Effector CD4-positive, alpha-beta T cell (primary cell): ENCODE data around the gene INSIG1.

Experiments used
- DNase-seq: peaks from one replicate; pipeline ENCODE4 v3.0.0-alpha.2; 2020
- total RNA-seq: gene quantifications from one replicate; lab custom pipeline; 2026; lab: John Stamatoyannopoulos, UW

The INSIG1 gene
- 128 reads per million, percentile 87 among the genes with 10 or more reads in this experiment for total RNA-seq

DNA sequence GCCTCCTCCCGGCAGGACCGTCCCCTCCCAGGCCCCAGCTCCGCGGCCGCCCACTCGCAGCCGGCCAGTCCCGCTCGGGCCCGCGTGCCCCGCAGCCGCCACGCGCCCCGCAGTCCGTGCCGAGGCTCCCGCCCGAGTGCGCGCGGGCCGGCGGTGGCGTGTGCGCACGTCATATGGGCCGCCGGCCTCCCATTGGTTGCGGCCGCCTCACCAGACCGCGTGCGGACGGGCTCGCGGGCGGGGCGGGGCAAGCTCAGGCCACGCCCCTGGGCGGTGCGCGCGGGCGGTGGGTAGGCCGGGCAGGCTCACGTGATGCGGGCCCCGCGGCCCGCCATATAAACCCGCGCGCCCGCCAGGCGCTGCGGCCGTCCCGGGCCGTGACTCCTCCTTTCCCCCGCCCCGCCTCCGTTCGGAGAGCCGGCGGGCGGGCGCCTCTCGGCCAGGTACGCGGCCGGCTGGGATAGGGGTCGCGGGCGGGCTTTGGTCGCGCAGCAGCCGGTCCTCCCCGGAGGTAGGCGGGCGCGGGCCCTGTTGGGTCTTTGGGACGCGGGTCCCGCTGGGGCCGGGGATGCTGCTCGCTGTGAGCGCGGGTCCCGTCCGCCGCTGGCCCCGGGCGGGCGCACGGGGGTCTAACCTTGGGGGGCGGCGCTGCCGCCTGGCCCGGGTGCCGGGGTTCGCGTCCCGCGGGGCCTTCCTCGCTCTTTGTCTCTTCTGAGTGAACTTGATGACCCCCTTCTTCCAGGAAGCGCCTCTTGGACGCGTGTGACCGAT lies at the start of gene INSIG1:
Gene INSIG1, plus strand, starts transcription at position 362 of the 771 bp plus-strand sequence. Its CDS starts 408 bp downstream, at position 770.
- DNase-seq = peak; percentile 82

DNA sequence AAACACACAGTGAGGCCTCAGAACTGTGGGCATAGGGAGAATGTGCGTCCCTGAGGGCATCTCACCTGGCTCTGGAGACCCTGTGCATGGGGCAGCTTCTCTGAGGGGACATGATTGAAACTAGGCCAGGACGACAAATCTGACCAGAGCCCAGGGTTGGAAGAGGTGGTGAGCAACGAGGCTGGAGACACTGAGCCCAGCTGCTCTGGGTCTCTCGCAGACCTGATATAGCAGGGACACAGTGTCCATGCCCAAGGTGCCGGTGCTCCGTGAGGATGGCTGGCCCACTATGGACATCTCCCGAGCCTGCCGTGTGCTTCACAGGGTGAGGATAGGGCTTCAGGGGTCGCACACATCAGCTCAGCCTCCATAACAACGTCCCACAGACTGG lies 49.3 kb upstream of the INSIG1 start:
- DNase-seq = no peak

DNA sequence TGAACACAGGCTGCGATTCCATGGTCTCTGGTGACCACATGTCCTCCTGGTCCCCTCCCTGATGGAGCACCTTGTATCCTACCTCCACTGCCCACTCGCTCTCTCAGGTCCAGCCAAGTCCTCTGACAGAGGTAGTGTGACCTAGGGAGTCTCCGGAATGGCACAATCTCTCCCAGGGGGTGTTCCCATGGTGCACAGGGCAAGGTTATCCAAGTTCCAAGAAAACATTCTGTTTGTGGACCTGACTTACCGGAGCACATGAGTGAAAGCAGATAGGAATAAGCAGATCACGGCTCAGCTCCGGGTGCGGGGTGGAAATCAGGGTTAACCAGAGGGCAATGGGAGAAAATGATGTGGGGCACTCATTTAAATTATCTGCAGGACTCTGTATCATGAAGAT lies 45.8 kb upstream of the INSIG1 start:
- no peak for DNase-seq

DNA sequence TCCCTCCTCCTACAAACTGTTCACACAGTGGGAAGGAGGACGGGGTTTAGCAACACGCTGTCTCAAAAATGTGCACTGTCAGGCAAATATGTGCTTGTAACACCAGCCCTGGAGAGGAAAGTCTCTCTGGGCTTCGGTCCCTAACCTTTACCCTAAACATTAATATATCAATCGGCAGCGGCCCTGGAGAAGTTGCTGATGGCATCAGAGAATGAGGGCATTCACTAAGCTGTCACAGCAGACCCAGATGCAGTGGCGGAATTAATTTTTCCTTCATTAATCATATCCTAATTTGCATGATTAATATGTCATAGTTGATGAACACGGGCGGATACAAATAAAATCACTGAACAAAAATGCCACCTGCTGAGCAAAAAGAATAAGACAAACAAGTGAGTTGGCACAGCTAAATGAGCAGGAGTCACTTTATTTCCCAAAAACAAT lies 45.2 kb upstream of the INSIG1 start:
- DNase-seq = no peak

DNA sequence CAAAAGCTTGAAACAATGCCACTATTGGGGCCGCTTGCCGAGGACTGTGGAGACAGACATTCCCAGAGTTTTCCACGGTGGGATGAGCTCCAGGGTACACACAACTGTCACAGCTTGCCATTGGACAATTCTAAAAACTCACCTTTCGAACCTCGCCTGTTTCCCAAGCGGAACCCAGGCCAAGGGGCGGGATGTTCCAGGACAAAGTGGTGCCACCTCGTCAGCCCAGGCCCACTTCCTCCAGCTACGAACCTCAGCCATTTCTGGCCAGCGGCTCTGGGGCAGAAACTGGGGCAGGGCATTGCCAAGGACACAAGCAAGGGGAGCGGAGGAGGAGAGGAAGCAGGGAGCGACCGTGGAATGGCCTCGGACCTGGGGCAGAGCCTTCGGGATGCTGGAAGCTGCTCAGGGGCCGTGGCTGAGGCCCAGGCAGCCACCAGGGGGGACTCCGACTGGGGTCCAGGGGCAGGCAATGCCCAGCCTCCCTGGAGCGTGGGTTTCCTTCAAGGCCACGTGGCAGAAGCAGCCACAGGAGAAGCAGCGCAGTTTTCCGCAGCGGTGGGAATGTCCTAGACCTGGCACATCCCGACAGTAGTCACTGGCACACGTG lies 44.7 kb upstream of the INSIG1 start:
- no peak for DNase-seq

DNA sequence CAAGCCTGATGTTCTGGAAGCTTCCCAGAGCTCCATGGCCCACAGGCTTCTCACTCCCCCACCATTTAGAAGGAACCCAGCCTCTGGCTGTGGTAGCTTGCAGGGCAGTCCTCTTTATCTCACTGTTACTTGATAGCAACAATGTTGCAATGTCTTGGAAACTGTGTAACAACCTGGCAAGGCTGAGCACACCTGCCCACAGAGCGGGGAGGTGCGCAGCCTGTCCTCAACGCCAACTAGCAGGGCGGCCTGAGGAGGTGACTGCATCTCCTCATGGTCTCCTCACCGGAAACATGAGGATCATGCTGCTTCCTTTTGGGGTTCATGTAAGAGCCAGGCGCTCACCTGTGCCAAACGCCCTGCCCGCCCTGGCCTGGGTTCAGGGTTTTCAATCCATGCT lies 43.7 kb upstream of the INSIG1 start:
- DNase-seq = no peak

DNA sequence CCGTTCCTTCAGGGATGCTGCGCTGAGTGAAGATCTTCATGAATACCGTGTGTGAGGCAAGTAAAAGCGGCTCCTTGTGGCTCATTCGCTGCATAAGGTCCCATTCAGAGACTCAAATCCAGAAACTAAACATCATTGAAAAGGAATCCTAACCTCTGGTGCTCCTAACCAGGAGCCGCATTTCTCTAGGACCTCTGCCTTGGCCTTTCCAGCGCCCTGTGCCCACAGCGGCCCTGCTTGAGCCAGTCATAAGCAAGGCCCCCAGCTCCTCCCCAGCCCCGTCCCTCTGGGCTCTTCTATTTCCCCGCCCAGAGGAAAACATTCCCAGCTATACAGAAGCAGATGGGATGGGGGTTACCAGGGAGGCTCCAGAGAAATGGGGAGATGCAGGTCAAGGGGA lies 42.6 kb upstream of the INSIG1 start:
- no peak for DNase-seq

DNA sequence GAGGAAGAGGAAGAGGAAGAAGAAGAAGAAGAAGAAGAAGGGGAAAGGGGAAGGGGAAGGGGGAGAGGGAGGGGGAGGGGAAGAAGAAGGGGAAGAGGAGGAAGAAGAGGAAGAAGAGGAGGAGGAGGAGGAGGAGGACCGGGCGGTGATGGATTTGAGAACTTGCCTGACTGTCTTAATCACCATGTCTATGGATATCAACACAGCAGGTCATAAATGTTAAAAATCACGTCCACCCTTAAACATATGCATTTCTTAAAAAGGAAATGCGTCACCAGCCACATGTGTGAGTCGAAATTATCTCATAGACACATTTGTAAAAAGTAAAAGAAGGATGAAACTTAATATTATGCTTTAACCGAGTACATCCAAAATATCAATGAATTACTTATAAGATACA lies 42.1 kb upstream of the INSIG1 start:
- DNase-seq = no peak

DNA sequence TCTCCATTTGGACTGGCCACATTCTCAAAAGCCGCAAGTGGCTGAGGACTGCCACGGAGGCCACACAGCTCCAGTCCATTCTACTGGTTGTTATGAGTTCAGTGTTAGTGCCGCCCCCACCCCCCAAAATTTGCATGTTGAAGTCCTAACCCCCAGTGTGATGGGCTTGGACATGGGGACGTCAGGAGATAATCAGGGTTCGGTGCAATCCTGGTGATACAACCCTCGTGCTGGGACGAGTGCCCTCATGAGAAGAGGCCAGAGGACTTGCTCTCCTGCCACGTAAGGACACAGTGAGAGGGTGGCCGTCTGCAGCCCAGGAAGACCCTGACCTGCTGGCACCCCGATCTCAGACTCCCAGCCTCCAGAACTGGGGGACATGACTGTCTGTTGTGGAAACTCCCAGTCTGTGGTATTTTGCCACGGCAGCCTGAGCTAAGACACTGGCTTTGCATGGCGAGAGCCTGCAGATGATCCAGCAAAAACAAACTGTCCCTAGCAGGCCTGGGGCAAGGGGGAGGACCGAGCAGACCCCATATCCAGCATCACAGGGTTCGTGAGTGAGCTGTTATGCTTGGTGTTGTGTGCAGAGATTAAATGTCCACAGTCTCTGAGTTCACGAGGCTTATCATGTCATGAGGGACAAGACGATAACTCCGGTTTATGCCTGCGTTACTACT lies 41.5 kb upstream of the INSIG1 start:
- no peak for DNase-seq

DNA sequence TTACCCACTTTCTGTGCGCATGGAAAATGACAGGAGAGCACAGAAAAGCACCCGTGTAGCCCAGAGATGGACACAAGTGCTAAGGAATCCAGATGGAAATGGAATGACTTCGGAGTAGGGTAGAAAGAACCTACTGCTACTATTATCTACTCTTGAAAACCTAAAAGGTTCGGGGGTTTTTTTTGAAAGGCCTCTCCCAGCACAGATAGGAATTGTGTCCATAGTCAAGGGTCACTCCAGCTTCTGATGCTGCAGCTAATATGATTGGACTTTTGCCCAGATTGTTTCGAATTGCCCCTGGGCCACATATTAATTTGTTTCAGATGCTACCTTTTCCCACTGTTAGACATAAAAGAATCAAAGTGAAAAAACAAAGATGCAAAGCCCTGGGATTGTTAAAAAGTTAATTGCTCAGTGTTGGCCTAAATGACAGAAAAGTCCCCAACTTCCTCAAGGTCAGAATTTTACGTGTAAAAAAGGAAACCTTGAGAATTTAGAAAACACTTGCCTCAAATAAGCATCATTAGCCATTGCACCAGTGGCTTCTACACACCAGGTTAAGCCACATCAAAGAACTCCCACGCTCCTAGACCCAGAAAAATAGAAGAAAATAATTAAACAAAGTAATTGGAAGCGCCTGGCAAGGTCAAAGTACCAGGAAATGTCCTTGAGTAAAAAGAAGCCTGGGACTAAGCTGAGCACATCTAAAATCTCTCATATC lies 40.8 kb upstream of the INSIG1 start:
- DNase-seq = no peak

DNA sequence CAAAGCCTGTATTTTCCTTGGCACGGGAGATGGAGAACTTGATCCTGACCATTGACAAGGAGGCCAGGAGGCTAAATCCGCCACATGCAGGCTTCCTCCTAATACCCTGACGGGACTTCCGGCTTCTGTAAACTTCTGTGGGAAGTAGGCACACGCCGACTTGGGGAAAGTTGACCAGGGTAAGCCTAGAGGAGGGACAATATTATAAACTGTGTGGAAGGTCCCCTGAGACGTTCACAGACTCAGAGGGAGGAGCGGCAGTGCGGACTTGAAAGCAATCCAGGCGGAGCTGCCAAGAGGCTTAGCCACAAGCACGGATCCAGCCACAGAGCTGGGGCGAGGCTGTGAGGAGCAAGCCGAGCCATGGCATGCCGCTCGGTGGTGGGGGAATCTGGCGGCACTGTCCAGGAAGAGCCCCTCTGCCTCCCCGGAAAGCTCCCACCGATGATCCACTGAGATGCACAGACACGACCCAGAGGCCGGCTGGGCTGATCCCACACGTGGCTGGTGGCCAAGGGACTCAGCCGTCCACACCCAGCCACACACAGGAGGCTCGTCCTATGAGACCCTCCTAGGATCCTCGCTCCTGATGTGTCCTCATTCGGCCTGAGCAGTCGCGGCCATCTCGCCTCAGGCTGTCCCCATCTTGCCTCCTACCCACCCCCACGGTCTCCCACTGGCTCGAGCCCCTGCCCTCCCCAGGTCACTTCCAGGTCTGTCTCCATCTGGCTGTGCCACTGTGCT lies 40.0 kb upstream of the INSIG1 start:
- DNase-seq = no peak

DNA sequence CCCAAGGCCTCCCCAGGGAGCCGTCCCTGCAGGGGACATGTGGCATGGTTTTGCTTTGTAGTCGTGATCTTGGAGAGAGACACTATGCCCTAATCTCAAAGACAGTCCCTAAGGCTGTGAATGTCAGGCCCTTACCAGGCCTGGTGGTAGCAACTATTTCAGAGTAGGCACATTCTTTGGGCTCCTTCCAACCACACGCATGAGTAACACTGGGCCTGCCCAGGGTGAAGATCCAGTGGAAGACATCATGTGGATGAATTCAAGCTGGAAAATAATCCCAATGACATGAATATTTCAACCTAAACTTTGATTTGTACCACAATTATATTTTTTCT lies 39.5 kb upstream of the INSIG1 start:
- no peak for DNase-seq

DNA sequence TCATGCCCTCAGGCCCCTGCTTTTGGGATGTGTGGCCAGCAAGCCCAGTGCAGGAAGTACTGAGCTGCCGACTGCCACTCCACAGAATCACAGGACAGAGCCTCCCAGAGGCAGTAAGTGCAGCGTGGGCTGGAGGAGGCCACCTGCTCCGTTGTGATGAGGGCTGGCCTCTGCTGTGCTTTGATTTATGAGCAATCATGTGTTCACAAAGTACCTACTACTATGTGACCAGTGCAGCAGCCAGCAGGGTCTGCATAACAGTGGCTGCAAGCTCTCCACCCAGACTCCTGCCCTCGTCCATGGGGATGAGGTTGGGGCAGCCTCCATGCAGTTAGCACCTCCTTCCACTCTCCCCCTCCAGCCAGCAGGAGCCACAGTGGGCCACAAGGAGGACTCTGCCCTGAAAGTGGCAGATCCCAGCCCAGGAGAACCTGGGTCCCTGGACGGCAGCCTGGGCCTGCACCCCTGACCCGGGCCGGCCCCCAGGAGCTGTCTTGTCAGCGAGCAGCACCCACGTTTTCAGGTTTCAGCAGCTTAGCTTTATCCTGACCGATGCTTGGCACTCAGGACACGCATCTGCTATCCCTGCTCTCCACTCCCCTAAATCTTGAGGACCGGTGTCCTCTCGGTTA lies 37.7 kb upstream of the INSIG1 start:
- DNase-seq = no peak

DNA sequence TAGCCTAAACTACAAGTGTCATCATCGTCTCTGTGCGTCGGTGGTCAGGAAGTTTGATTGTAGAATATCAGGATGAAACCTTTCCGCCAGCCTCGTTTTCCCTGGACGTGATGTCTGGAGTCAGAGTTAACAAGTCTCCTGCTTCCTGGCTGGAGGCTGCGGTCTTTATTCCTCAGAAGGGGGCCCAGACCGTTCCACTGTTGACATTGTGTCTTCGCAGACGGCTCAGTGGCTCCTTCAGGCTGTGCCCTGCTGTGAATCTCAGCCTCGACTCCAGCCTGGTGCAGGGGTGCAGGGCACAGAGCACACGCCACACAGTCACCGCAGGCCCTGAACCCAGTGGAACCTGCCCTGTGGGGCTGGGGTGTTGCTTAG lies 37.2 kb upstream of the INSIG1 start:
- DNase-seq = no peak

DNA sequence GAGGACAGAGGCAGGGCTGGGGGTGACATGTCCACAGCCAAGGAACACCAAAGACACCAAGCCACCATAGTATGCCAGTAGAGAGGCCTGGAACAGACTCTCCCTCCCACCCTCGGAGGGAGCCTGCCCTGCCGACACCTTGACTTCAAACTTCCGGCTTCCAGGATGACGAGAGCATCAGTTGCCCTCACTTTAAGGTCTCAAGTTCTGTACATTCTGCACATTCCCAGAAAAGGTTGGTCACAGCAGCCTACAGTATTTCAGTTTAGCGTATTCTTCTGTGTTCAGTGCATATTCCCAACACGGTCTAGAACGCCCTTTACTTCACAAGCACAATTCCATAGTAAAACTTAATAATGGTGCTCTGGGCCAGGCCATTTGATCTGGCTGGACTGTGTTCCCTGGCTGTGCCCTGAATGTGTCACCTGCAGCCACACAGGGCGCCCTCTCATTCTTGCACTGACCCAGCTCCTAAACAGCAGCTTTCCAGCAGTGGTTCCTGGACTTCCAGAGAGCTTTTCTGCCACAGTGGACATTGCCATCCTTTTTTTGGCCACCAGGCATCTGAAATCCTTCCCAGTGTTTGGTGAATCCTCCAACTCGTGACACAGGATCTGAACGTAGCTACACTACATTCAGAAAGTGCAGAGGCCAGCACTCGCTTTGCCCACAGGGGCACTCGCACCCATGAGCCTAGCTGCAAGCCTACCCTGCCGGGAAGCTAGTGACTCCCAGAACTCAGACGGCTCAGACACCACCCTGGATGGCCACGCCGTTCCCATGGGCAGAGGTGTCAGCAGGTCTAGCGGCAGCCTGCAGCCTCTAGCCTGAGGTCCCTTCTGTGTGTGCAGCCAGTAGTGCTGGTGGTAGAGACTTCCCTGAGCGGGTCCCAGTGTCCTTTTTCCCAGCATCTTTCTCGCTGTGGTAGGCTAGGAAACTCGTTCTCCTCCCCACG lies 36.4 kb upstream of the INSIG1 start:
- no peak for DNase-seq

DNA sequence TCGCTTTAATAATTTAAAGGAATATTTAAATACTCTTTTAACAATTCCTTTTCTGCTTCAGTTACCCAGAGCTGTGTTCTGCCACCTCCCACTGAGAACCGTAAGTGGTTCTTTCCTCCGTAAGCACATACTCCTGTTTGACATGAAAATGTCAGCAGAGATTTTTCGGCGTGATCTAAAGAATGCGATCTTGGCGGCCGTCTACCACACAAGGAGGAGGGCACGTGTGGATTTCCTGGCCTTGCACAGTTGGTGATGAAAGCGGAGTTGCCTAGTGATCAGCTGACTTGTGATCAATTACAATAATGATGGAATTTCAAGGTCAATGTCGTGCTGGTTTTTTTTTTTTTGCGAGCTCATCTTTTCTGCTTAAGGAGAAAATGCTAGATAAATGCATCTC lies 35.6 kb upstream of the INSIG1 start:
- no peak for DNase-seq

DNA sequence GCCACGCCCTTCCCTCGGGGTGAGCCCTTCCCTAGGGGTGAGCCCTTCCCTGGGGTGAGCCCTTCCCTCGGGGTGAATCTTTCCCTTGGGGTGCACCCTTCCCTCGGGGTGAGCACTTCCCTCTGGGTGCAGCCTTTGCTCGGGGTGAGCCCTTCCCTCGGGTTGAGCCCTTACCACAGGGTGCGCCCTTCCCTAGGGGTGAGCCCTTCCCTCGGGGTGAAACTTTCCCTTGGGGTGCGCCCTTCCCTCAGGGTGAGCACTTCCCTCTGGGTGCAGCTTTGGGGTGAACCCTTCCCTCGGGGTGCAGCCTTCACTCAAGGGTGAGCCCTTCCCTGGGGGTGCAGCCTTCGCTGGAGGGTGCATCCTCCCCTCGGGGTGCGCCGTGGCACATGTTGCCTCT lies 34.6 kb upstream of the INSIG1 start:
- DNase-seq = no peak

DNA sequence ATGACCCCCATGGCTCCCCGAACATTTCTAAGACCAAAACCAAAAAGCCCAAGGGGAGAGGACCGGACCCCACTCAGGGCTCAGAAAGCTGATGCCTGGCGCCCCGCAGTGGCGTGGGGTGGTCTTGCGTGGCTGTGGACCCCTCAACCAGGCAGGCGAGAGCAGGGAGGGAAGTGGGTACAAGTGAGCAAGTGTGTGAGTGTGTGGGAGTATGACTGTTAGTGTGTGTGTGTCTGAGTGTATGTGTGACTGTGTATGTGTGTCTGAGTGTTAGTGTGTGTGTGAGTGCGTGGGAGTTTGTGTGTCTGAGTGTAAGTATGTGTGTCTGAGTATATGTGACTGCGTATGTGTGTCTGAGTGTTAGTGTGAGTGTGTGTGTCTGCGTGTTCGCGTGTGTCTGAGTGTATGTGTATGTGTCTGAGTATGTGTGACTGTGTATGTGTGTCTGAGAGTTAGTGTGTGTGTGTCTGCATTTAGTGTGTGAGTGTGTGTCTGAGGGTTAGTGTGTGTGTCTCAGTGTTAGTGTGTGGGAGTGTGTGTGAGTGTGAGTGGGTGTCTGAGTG lies 34.0 kb upstream of the INSIG1 start:
- no peak for DNase-seq

DNA sequence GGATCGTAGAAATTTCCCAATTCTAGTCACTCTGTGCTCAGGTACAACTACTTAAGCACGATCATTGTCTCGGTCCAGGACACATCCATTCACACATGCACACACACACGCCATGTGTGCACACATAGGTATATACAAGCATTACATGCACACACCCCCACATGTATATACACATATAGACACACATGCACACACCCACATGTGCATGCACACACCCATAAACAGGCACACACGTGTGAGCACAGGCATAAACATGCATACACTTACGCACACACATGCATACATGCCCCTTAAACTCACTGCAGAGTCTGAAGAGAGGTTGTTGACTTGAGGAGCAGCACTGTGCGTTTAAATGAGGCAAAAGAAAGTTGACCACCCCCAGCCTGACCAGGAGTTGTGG lies 32.5 kb upstream of the INSIG1 start:
- DNase-seq = no peak

DNA sequence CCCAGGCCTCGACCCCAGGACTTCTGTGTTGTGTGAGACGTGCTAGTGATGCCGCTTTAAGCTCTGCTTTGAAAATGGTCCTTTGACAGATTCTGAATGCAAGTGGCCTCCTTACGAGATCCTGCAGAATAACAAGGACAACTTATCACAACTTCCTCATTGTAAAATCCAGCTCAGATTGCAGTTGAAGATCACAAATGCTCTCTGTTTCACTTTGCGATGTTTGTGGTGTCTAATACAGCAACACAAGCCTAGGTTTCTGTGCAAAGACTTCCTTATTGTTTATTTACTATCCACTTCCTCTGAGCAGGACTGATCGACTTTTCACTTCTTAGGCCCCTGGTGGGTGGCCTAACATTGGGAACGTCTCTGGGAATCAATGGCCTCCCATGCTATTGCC lies 31.7 kb upstream of the INSIG1 start:
- no peak for DNase-seq

DNA sequence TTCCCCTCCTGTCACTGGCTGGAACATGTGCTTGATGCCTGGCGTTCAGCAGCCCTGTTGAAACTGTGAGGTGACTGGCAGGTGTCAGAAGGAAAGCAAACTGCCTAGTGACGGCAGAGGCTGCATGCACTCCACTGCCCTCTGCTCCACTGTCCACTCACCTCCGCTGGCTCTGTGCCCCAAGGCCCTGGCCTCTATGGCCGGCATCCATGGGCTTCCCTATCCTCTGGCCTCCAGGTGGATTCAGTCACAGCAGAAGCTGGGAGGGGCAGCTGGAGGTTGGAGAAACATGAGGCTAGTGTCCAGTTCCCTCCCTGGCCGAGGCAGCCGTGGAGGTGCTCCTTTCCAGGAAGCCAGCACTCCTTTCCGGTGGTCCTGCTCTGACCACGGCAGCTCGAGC lies 31.2 kb upstream of the INSIG1 start:
- no peak for DNase-seq
